Upper lobe of left lung (tissue), 4 donors: ENCODE results near the gene TTC9B.

ENCODE experiments used
- EP300 ChIP-seq, 4 donors: sonication (generic); formaldehyde crosslinking; IDR thresholded peaks; one replicate each; pipeline ENCODE4 v1.5.1; 2017; ENCODE audit warnings: antibody characterized with exemption in 4 of 4, control low read depth in 2 of 4
- POLR2AphosphoS5 ChIP-seq, 2 donors: sonication (generic); formaldehyde crosslinking; IDR thresholded peaks; one replicate each; pipeline ENCODE4 v1.5.1; 2017; ENCODE audit warnings: antibody characterized with exemption in 2 of 2

DNA sequence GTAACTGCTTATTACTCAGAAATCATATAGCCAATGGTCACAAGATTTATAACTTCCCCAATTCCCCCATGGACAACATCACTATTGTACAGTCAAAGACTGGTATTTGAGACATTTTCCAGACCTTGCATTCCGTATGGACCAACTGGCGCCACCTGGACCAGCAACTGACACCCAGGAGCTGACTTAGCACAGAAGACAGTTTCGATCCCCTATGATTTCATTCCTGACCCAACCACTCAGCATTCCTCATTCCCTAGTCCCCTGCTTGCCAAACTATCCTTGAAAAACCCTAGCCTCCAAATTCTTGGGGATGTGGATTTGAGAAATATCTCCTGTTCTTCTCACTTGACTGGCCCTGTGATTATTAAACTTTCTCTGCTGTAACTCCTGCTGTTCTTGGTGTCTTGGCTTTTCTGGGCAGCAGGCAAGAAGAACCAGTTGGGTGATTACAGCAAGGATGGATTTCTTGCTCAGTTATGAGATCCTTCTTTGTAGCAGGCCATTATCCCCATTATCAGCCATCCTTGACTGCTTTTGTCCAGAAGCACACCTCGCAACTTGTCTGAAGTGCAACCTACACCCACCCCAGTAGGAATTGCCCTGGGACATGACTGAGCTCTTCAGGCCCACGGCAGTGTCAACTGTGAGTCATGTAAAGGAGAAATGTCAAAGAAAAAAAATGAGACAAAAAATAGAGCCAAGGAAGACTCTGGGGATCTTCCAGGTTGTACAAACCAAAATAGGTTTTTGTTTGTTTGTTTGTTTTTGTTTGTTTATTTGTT is 40.7 kb downstream of the TTC9B start:
- TF ChIP-seq EP300 (IDR thresholded peaks at IDR 0.05), result no peak
- TF ChIP-seq POLR2AphosphoS5 (IDR thresholded peaks at IDR 0.05), result no peak
